Tibial nerve (tissue), 4 donors: ENCODE data around the gene DNAJB12.

Experiments
- EP300 ChIP-seq, 2 donors: sonication (generic); formaldehyde crosslinking; IDR thresholded peaks; one replicate each; pipeline ENCODE4 v1.6.1; 2017; ENCODE audit warnings: antibody characterized with exemption in 2 of 2, mild to moderate bottlenecking in 1 of 2
- TF ChIP-seq, protein P1 (sequence below), 5 experiments: fragments of 200-600 bp in 3 of 5; fragments of 450-650 bp in 2 of 5; sonication (generic) in 3 of 5; IDR thresholded peaks; one replicate each; pipeline ENCODE4 v1.5.1; 2016 to 2019; ENCODE audit warnings: antibody characterized with exemption in 5 of 5, mild to moderate bottlenecking in 3 of 5, moderate library complexity in 2 of 5

DNA sequence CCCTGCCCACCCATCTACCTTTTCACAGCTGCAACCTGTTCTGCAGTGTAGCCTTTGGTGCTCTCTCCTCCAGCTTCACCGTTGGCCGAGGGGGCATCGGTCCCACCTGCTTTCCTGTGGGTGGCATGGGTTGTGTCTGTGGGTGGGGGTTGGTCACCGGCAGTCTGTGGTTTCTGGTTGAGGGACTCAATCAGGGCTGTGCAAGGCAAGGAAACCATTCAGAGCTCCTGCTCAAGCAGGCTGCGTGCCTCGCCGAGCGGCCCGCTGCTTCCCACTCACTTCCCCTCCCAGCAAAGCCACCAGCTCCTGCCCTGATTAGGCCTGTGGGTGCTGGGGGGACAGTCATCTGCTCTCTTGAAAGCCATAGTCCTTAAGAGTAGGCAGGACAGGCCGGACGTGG is 9.8 kb downstream of the DNAJB12 start:
- no peak for TF ChIP-seq EP300 (IDR thresholded peaks at IDR 0.05)
- TF ChIP-seq, protein P1, sequence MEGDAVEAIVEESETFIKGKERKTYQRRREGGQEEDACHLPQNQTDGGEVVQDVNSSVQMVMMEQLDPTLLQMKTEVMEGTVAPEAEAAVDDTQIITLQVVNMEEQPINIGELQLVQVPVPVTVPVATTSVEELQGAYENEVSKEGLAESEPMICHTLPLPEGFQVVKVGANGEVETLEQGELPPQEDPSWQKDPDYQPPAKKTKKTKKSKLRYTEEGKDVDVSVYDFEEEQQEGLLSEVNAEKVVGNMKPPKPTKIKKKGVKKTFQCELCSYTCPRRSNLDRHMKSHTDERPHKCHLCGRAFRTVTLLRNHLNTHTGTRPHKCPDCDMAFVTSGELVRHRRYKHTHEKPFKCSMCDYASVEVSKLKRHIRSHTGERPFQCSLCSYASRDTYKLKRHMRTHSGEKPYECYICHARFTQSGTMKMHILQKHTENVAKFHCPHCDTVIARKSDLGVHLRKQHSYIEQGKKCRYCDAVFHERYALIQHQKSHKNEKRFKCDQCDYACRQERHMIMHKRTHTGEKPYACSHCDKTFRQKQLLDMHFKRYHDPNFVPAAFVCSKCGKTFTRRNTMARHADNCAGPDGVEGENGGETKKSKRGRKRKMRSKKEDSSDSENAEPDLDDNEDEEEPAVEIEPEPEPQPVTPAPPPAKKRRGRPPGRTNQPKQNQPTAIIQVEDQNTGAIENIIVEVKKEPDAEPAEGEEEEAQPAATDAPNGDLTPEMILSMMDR (IDR thresholded peaks at IDR 0.05), result no peak
